Activated T-cell treated with anti-CD3 and anti-CD28 coated beads for 48 hours (primary cell): ENCODE measurements around the gene KRTAP8-1.
A peak's percentile ranks its signal among the peaks of the same experiment; 100 is the strongest.

Experiments
- DNase-seq: peaks from one replicate; pipeline ENCODE4 v3.0.0-alpha.2; 2020; ENCODE audit warnings: low read depth

Gene KRTAP8-1

GRCh38 chr21:30813174-30813573 is at the start of gene KRTAP8-1:
Gene KRTAP8-1 (minus strand): TSS chr21:30813274. CDS start chr21:30813220, 54 bp downstream.
- no peak for DNase-seq

GRCh38 chr21:30847627-30848500 is 34.8 kb upstream of the KRTAP8-1 start:
- DNase-seq: no peak

GRCh38 chr21:30842990-30843389 is 29.9 kb upstream of the KRTAP8-1 start:
- no peak for DNase-seq

DNA sequence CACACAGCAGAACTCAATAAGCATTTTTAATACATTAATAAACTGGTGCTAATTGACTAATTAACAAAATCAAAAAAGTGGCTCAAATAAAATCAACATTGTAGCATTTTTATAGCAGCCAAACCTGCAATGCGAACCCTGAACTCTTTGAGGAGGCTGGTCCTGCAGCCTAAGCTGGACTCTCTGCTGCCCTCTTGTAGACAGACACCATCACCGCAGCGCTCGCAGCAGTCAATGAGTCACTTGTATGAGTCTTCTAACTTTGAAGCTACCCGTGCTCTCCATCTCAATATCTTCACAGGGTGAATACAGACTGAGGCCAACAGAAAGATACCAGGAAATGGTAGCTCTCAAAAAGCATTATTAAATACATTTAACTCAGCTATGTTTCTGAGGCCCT is 26.2 kb upstream of the KRTAP8-1 start:
- peak; percentile 29 for DNase-seq

- no peak for DNase-seq
Observed at GRCh38 chr21:30838536-30838935, 25.5 kb upstream of the KRTAP8-1 start.

DNA sequence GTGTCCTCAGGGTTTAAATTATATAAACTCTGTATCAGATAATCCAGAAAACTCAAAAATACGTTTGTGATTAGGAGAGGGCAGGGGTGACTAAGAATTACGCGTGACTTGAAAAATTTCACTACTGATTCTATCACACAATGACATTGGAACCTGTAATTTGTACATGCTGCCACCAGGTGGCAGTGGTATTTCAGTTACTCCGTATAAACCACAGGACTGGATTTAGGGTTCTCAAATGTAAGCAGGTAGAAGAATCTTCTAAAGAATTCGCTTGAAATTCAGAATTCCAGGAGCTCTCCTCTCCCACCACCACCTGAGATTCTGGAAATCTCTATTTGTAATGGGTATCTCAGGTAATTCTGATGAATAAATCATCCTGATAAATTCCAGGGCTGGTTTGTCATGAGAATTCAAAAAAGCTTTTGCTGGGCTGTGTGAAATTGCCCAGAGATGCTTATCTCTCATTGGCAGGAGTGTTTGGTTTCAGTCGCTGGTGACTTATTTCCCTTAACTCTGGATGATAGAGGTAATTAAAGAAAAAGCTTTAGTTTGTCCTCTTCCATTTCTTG is 18.2 kb upstream of the KRTAP8-1 start:
- peak; percentile 28 for DNase-seq

- DNase-seq: no peak
Observed at GRCh38 chr21:30829659-30830058, 16.6 kb upstream of the KRTAP8-1 start, which contains the start of gene KRTAP7-1. Gene KRTAP7-1 (minus strand): TSS chr21:30829759. CDS start chr21:30829698, 61 bp downstream.

GRCh38 chr21:30818837-30819610 is 6.0 kb upstream of the KRTAP8-1 start:
- DNase-seq: no peak

DNA sequence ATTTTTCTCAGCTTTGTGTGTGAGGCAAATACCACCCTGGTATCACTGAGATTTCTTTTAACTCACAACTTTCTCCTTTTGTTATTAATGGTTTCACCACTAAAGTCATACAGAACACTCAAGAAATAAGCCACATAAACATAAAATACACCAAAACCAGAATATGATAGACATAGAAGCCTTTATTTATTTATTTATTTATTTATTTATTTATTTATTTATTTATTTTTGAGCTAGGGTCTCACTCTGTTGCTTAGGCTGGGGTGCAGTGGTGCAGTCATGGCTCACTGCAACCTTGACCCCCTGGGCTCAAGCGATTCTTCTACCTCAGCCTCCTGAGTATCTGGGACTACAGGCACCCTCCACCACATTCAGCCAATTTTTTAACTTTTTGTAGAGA is 12.5 kb downstream of the KRTAP8-1 start:
- no peak for DNase-seq

DNA sequence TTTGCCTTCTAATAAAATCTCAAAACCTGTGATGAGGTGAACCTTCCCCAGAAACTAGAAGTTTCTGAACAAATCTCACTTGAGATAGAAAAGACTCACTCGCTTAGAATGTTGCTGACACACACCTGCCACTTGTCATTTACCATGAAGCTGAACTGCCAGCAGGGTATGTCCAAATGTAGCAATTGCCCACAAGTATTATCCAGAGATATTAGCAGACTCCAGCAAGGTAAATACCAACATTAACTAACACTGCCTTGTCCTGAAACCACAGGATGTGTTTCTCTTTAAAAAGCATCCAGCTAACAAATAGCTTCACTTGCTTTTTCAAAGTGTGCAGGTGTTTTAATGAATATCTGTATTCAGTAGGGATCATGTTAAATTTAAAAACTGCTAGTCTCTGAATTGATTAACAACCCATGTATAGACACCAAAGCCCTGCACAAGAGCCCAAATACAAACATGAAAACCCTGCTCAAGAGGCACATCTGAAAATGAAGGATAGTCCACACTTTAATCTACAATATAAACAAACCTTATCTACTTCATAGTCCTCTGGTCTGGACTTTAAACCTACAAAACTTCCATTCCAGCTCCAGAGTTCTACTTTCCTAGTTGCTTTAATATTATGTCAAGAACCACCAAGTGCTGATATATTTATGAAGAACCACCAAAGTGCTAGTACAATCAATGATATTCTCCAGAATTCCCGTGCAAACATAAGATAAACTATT is 19.3 kb downstream of the KRTAP8-1 start:
- no peak for DNase-seq

DNA sequence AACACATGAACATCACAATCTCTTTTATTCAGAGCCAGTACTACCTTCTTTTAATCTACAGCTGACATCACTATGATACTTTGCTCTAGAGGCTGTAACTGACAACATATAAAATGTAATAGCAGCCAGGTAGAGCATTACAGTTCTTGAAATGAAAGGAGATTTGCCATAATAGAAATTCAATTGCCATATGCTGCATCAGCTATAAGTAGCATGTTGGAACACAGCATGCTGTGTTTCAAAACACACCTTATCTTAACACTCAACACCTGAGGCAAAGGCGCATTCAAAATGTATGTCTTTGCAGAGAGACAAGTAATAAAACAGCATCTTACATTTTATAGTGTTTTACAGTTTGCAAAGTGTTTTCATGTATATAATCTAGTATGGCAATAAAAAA is 33.8 kb downstream of the KRTAP8-1 start:
- DNase-seq: no peak

DNA sequence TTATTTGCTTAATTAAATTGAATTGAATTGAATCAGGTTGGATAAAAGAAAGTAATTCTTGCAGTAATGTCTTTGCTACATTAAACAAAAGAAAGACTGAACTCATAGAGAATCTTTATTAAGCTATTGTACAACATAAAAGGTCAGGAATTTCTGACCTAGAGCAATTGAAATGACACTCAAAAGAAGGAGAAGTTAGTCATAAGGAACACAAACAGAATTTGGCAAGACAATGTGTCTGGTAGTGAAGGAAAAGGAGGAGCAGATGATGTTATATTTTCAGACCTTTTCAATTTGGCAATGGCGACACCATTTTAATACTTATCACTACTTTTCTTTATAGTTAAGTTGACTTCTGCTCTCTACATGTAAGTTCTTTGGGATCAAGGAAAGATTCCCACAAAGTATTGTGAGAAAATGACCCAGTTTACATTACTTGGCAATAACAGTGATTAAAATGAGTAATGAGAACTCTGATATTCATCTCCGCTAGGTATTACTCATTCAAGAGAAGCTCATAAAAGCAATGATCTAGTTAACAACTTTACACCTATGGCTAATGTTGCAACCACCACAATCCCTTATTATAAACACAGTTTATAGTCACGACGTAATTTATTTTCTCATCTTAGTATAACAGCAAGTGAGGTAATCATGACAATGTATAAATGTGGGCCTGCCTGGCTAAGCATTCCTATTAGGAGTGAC is 43.2 kb downstream of the KRTAP8-1 start:
- DNase-seq: no peak
